Spleen (tissue), 11 donors: Measurements from ENCODE around the gene COL9A2. TPM values are rescaled to one million over a fixed set of nuclear protein-coding genes. Genes with fewer than 3 reads are reported as not detected.

Experiments used
- DNase-seq: peaks from one replicate; pipeline ENCODE4 v3.0.0-alpha.2; 2020
- H3K27ac ChIP-seq, 8 donors: fragments of 200-600 bp; sonication (generic) in 7 of 8; 1 replicate in 4 of 8; 2 replicates in 4 of 8; pipeline versions ENCODE4 v1.5.0 to v1.8.0; 2016 to 2021; ENCODE audit warnings: inconsistent platforms in 4 of 8, mild to moderate bottlenecking in 4 of 8, moderate library complexity in 1 of 8
- H3K27me3 ChIP-seq, 7 donors: fragments of 200-600 bp; sonication (generic) in 6 of 7; replicated peaks in 1 of 7; 1 replicate in 4 of 7; 2 replicates in 3 of 7; pipeline versions ENCODE4 v1.5.0 to v1.8.0; 2016 to 2021; ENCODE audit warnings: inconsistent platforms in 3 of 7, mild to moderate bottlenecking in 1 of 7
- H3K36me3 ChIP-seq, 6 donors: fragments of 200-600 bp; sonication (generic) in 5 of 6; 1 replicate in 4 of 6; 2 replicates in 2 of 6; pipeline versions ENCODE4 v1.5.0 to v1.8.0; 2016 to 2021; ENCODE audit warnings: inconsistent platforms in 2 of 6
- H3K4me1 ChIP-seq, 6 donors: fragments of 200-600 bp; sonication (generic) in 5 of 6; 1 replicate in 3 of 6; 2 replicates in 3 of 6; pipeline versions ENCODE4 v1.5.0 to v1.8.0; 2016 to 2021; ENCODE audit warnings: inconsistent platforms in 3 of 6
- H3K4me3 ChIP-seq, 8 donors: fragments of 200-600 bp; sonication (generic) in 7 of 8; 1 replicate in 4 of 8; 2 replicates in 4 of 8; pipeline versions ENCODE4 v1.5.0 to v1.8.0; 2016 to 2021; ENCODE audit warnings: inconsistent platforms in 4 of 8, mild to moderate bottlenecking in 4 of 8, moderate library complexity in 2 of 8
- H3K9me3 ChIP-seq, 8 donors: fragments of 200-600 bp; sonication (generic) in 7 of 8; 1 replicate in 4 of 8; 2 replicates in 4 of 8; pipeline versions ENCODE4 v1.5.0 to v1.8.0; 2016 to 2021; ENCODE audit warnings: inconsistent platforms in 4 of 8
- CTCF ChIP-seq, 11 experiments: fragments of 200-600 bp in 7 of 11; fragments of 450-650 bp in 4 of 11; sonication (generic) in 4 of 11; IDR thresholded peaks in 8 of 11; conservative IDR thresholded peaks in 3 of 11; 1 replicate in 7 of 11; 2 replicates in 4 of 11; pipeline versions ENCODE4 v1.4.0 to v1.8.0; 2016 to 2021; ENCODE audit warnings: antibody characterized with exemption in 11 of 11, inconsistent platforms in 4 of 11, mild to moderate bottlenecking in 1 of 11
- POLR2A ChIP-seq, 3 donors: fragments of 450-650 bp; IDR thresholded peaks; one replicate each; pipeline ENCODE4 v1.5.1; 2017; ENCODE audit warnings: antibody characterized with exemption in 3 of 3, mild to moderate bottlenecking in 1 of 3
- POLR2AphosphoS5 ChIP-seq, 3 donors: sonication (generic); formaldehyde crosslinking; IDR thresholded peaks; one replicate each; pipeline ENCODE4 v1.5.1; 2017; ENCODE audit warnings: antibody characterized with exemption in 3 of 3
- WGBS, 5 donors: extraction: QIAGEN DNeasy Blood & Tissue Kit in 3 of 5; methylation state at CpG; one replicate each; pipeline versions ENCODE4 v1.1.5 to v1.1.7; 2013 to 2018; 5-methylcytosine and 5-hydroxymethylcytosine counted together
- intact Hi-C: fragments of 100-400 bp; cut with DNase I; formaldehyde crosslinking; loops from one replicate; pipeline ENCODE4 v1.15.0; 2023; ENCODE audit warnings: low total_unique reads
- polyA plus RNA-seq, 3 donors: library from polyadenylated mRNA; stranded (reverse); fragments of 200-250 nt; gene quantifications; one replicate each; pipeline ENCODE4 v1.2.1, GENCODE V29; 2013
- total RNA-seq, 7 donors: library from RNA; depleted of rRNA in 3 of 7; stranded (reverse); fragments of >200 nt in 3 of 7; fragmentation: NEBNext Ultra II Directional in 4 of 7; extraction: Animal tissue kit (Norgen Biotek cat#: 25700) in 4 of 7; gene quantifications; one replicate each; pipeline versions ENCODE4 v1.1.0 to v1.2.1, GENCODE V29; 2016 to 2021
- donor health status: healthy with polysubstance abuse.
- donor health status: DM: no; HTN: no; CAD: no; lungs with moderate emphysema.
- donor health status: DM: no; HTN: no; CAD: no.
- donor health status: Bipolar disorder and iron deficiency.
- donor health status: healthy.
- donor health status: DM: no; HTN: no; CAD: no.
- donor health status: DM: yes; HTN: yes; CAD: no.

The COL9A2 gene
- total and polyA plus RNA-seq, 10 donors = 3.1 to 17.8 (median 7.8) TPM

DNA sequence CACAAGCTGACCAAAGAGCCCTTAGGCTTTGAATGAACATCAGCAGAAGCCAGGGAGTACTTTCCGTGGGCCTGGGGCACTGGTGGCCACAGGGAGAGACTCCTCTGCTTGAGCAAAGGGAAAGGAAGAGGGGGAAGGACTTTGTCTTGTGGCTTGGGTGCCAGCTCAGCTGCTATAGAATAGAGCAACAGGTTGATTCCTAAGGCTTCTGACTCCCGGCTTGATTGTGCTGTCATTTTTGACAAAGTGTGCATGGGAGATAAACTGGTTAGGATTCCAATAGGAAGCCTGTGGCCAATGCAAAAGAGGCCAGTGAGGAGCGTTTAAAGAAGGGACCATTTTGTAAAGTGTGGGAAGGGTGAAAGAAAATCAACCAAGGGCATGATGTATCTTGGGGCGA is 44.6 kb upstream of the COL9A2 start:
- Histone ChIP-seq H3K4me3 (no peak overlapping the region), H3K36me3 (peaks cover 0 to 14% (median 0%) of the 10 kb centered on the region in 6 donors), H3K4me1 (peaks cover 0 to 31% (median 12%) of the 10 kb centered on the region in 6 donors), H3K27ac (peak overlapping the region in 1 of 8 donors; percentile 42), H3K9me3 (peaks cover 0 to 25% (median 14%) of the 10 kb centered on the region in 8 donors), H3K27me3 (no peaks in the 10 kb centered on the region)
- intact Hi-C loops = no loop called here
- TF ChIP-seq POLR2A (IDR thresholded peaks at IDR 0.05) = no peak
- no peak for TF ChIP-seq CTCF (IDR thresholded peaks at IDR 0.05 in 8 of 11, conservative IDR thresholded peaks at IDR 0.05 in 3 of 11)
- TF ChIP-seq POLR2AphosphoS5 (IDR thresholded peaks at IDR 0.05) = no peak
- 88 to 96% (median 92%) methylated on average over 4 of the region's 4 CpGs for WGBS, 5 donors
- no peak for DNase-seq

- peaks cover 0 to 25% (median 14%) of the 10 kb centered on the region in 8 donors for H3K9me3 ChIP-seq
Measured at GRCh38 chr1:40361201-40361600, 44.1 kb upstream of the COL9A2 start.

GRCh38 chr1:40360631-40361030 is 43.5 kb upstream of the COL9A2 start:
- H3K27ac ChIP-seq = peak overlapping the region in 1 of 8 donors; percentile 42
- H3K4me3 ChIP-seq = no peak overlapping the region
- no peak for DNase-seq
- H3K4me1 ChIP-seq = peaks cover 0 to 34% (median 12%) of the 10 kb centered on the region in 6 donors
- TF ChIP-seq CTCF (IDR thresholded peaks at IDR 0.05 in 8 of 11, conservative IDR thresholded peaks at IDR 0.05 in 3 of 11) = no peak
- no peak for TF ChIP-seq POLR2AphosphoS5 (IDR thresholded peaks at IDR 0.05)
- TF ChIP-seq POLR2A (IDR thresholded peaks at IDR 0.05) = no peak
- no peaks in the 10 kb centered on the region for H3K27me3 ChIP-seq
- intact Hi-C loops = no loop called here
- H3K9me3 ChIP-seq = peaks cover 0 to 25% (median 14%) of the 10 kb centered on the region in 8 donors
- peaks cover 0 to 14% (median 0%) of the 10 kb centered on the region in 6 donors for H3K36me3 ChIP-seq

More at GRCh38 chr1:40361201-40361600, 44.1 kb upstream of the COL9A2 start:
- Histone ChIP-seq H3K27me3 (no peaks in the 10 kb centered on the region), H3K4me1 (peaks cover 0 to 32% (median 12%) of the 10 kb centered on the region in 6 donors), H3K36me3 (peaks cover 0 to 14% (median 0%) of the 10 kb centered on the region in 6 donors), H3K27ac (peak overlapping the region in 1 of 8 donors; percentile 42), H3K4me3 (no peak overlapping the region)
- no peak for DNase-seq
- intact Hi-C loops = no loop called here
- WGBS, 5 donors = 86 to 96% (median 89%) methylated on average over 1 of the region's 1 CpG
- TF ChIP-seq POLR2AphosphoS5 (IDR thresholded peaks at IDR 0.05) (no peak), CTCF (IDR thresholded peaks at IDR 0.05 in 8 of 11, conservative IDR thresholded peaks at IDR 0.05 in 3 of 11) (no peak), POLR2A (IDR thresholded peaks at IDR 0.05) (no peak)

DNA sequence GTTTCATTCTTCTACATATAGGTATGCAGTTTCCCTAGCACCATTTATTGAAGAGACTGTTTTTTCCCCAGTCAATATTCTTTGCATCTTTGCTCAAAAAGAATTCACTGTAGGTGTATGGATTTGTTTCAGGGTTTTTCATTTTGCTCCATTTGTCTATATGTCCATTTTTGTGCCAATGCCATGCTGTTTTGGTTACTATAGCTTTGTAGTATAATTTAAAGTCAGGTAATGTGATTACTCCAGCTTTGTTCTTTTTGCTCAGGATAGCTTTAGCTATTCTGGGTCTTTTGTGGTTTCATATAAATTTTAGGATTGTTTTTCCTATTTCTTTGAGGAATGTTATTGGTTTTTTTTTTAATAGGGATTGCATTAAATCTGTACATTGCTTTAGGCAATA is 40.5 kb upstream of the COL9A2 start:
- DNase-seq = no peak
- peaks cover 0 to 34% (median 5%) of the 10 kb centered on the region in 6 donors for H3K4me1 ChIP-seq
- H3K36me3 ChIP-seq = peaks cover 0 to 8% (median 0%) of the 10 kb centered on the region in 6 donors
- H3K27me3 ChIP-seq = no peaks in the 10 kb centered on the region
- no peak overlapping the region for H3K27ac ChIP-seq
- H3K9me3 ChIP-seq = peaks cover 0 to 25% (median 14%) of the 10 kb centered on the region in 8 donors
- intact Hi-C loops = no loop called here
- no peak overlapping the region for H3K4me3 ChIP-seq
- no peak for TF ChIP-seq CTCF (IDR thresholded peaks at IDR 0.05 in 8 of 11, conservative IDR thresholded peaks at IDR 0.05 in 3 of 11)
- TF ChIP-seq POLR2AphosphoS5 (IDR thresholded peaks at IDR 0.05) = no peak
- no peak for TF ChIP-seq POLR2A (IDR thresholded peaks at IDR 0.05)
